Progenitor cell of endocrine pancreas (in vitro differentiated cells): ENCODE measurements around the gene KRTAP19-2. TPM values are rescaled to one million over a fixed set of nuclear protein-coding genes. Genes with fewer than 3 reads are reported as not detected.

Experiments
- DNase-seq: peaks from one replicate; pipeline ENCODE4 v3.0.0; 2021; ENCODE audit warnings: low spot score; ENCODE audit not compliant: unreplicated experiment
- H3K27ac Mint-ChIP-seq: 2 replicates; pipeline ENCODE4 v1.8.0; 2021; ENCODE audit warnings: mild to moderate bottlenecking, moderate library complexity, mixed read lengths
- H3K27me3 Mint-ChIP-seq: 2 replicates; pipeline ENCODE4 v1.8.0; 2021; ENCODE audit warnings: mixed read lengths
- H3K36me3 Mint-ChIP-seq: 2 replicates; pipeline ENCODE4 v1.8.0; 2022; ENCODE audit warnings: mixed read lengths; ENCODE audit not compliant: insufficient read depth
- H3K4me1 Mint-ChIP-seq: 2 replicates; pipeline ENCODE4 v1.8.0; 2021; ENCODE audit warnings: low read depth, mixed read lengths
- H3K4me3 Mint-ChIP-seq: 2 replicates; pipeline ENCODE4 v1.8.0; 2021; ENCODE audit warnings: low read depth, mild to moderate bottlenecking, moderate library complexity, mixed read lengths
- H3K9me3 Mint-ChIP-seq: 2 replicates; pipeline ENCODE4 v1.8.0; 2021; ENCODE audit warnings: low read depth, mixed read lengths
- total RNA-seq: library from RNA; stranded (reverse); gene quantifications from 2 replicates; pipeline ENCODE4 v1.2.1, GENCODE V29; 2021
- TF ChIP-seq, protein P1 (sequence below): fragments of 200-600 bp; sonication (generic); IDR thresholded peaks from one replicate; pipeline ENCODE4 v1.5.0; 2021; ENCODE audit warnings: antibody characterized with exemption, mild to moderate bottlenecking; ENCODE audit not compliant: unreplicated experiment

KRTAP19-2 gene
- total RNA-seq, 1 donor from 2014 or later, result not detected

DNA sequence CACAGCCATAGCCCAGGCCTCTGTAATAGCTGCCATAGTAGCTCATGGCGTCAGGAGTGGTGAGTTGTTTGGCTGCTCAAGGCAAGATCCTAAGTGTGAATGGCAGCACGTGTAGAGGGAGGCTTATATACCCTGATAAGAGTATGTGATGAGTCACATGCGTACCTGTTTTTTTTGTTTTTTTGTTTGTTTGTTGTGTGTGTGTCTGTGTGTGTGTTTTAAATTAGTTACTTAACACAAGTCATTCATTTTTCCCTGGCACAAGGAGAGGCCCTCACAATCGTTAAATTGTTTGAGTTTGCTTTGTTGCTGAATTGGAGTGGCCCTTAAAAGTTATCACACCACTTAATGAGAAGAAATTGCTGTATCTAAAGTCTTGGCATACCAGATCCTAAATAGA is 9.8 kb upstream of the KRTAP19-2 start, which contains the start of gene KRTAP19-4:
Gene KRTAP19-4, minus strand, starts transcription at position 101 of the 400 bp plus-strand sequence. Its CDS starts 55 bp downstream, at position 46.
- TF ChIP-seq, protein P1, sequence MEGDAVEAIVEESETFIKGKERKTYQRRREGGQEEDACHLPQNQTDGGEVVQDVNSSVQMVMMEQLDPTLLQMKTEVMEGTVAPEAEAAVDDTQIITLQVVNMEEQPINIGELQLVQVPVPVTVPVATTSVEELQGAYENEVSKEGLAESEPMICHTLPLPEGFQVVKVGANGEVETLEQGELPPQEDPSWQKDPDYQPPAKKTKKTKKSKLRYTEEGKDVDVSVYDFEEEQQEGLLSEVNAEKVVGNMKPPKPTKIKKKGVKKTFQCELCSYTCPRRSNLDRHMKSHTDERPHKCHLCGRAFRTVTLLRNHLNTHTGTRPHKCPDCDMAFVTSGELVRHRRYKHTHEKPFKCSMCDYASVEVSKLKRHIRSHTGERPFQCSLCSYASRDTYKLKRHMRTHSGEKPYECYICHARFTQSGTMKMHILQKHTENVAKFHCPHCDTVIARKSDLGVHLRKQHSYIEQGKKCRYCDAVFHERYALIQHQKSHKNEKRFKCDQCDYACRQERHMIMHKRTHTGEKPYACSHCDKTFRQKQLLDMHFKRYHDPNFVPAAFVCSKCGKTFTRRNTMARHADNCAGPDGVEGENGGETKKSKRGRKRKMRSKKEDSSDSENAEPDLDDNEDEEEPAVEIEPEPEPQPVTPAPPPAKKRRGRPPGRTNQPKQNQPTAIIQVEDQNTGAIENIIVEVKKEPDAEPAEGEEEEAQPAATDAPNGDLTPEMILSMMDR, result no peak
- Mint-ChIP-seq H3K4me3 (no peak within 1 kb of the TSS), H3K27me3 (no peaks in the 10 kb centered on the region), H3K4me1 (no peaks in the 10 kb centered on the region), H3K9me3 (peaks cover 3% of the 10 kb centered on the region), H3K27ac (no peak within 1 kb of the TSS), H3K36me3 (no peaks in the 10 kb centered on the region)
- DNase-seq, result no peak

DNA sequence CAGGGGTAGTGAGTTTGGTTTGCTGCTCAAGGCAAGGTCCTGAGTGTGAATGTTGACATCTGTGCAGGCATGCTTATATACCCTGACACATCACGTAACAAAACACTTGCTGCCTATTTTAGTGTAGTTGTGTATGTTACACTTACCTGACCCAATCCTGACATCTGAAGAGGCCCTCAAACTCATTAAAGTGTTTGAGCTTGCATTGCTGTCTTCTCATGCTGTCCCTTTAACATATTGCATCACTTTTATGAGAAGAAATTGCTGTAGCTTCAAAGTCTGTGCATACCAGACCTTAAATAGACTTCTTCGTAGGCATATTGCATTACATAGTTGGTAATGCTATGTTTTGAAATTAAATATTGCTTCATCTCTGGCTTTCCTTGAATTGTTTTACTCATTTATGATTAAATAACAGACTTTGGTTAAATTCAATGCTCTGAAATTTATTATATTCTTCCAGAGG is 4.8 kb upstream of the KRTAP19-2 start, which contains the start of gene KRTAP19-3:
Gene KRTAP19-3, minus strand, starts transcription at position 51 of the 466 bp plus-strand sequence. CDS start 56 bp downstream, outside the sequence.
- Mint-ChIP-seq H3K27ac (no peak within 1 kb of the TSS), H3K27me3 (no peaks in the 10 kb centered on the region), H3K9me3 (peaks cover 9% of the 10 kb centered on the region), H3K36me3 (no peaks in the 10 kb centered on the region), H3K4me1 (no peaks in the 10 kb centered on the region), H3K4me3 (no peak within 1 kb of the TSS)
- TF ChIP-seq, protein P1, result no peak
- no peak for DNase-seq

DNA sequence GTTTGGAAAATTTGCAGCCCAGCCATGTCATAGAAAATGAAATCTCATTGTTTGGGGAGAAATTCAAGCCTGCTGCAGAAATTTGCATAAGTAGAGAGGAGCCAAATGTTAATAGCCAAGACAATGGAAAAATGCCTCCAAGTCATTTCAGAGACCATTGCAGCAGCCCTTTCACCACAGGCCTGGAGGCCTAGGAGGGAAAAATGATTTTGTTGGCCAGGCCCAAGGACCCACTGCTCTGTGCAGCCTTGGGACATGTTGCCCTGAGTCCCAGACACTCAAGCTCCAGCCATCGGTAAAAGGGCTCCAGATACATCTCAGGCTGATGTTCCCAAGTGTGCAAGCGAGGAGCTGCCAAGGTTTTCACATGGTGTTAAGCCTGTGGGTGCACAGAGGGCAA is 1.1 kb downstream of the KRTAP19-2 start:
- DNase-seq, result no peak
- Mint-ChIP-seq H3K36me3 (no peaks in the 10 kb centered on the region), H3K27ac (no peak overlapping the region), H3K4me1 (no peaks in the 10 kb centered on the region), H3K27me3 (no peaks in the 10 kb centered on the region), H3K4me3 (no peak overlapping the region), H3K9me3 (peaks cover 14% of the 10 kb centered on the region)
- TF ChIP-seq, protein P1, result no peak

DNA sequence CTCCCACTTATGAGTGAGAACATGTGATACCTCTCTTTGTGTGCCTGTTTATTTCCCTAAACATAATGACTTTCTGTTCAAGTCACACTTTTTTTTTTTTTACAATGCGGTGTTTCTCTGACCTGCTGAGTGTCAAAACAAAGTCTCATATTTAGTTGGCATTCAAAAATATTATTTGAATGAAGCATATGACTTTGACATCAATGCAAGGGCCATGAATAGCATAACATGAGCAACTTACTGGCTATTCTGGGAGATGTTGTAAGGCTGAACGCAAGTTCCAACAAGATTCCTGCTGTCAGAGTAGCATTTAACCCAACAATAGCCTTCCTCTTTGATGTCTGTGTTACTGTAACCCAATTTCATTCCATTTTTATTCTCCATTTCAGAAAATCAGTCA is 5.1 kb downstream of the KRTAP19-2 start:
- H3K27me3 Mint-ChIP-seq, result no peaks in the 10 kb centered on the region
- no peak overlapping the region for H3K4me3 Mint-ChIP-seq
- no peak overlapping the region for H3K27ac Mint-ChIP-seq
- H3K4me1 Mint-ChIP-seq, result peaks cover 2% of the 10 kb centered on the region
- peaks cover 8% of the 10 kb centered on the region for H3K9me3 Mint-ChIP-seq
- TF ChIP-seq, protein P1, result no peak
- no peak for DNase-seq
- H3K36me3 Mint-ChIP-seq, result no peaks in the 10 kb centered on the region

DNA sequence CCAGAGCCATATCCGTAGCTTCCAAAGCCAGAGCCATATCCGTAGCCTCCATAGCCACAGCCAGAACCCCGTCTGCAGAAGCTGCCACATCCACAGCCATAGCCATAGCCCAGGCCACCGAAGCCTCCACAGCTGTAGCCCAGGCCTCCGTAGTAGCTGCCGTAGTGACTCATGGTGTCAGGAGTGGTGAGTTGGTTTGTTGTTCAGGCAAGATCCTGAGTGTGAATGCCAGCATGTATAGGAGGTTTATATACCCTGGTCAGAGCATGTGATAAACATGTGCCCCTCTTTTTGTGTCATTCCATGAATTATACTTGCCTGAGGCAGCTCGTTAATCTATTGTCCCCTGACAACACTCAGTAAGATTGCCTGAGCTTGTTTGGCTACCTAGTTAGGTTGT is 7.1 kb downstream of the KRTAP19-2 start, which contains the start of gene KRTAP19-1:
Gene KRTAP19-1, minus strand, starts transcription at position 223 of the 400 bp plus-strand sequence. Its CDS starts 50 bp downstream, at position 173.
- Mint-ChIP-seq H3K4me1 (peaks cover 2% of the 10 kb centered on the region), H3K27ac (no peak within 1 kb of the TSS), H3K36me3 (no peaks in the 10 kb centered on the region), H3K27me3 (no peaks in the 10 kb centered on the region), H3K4me3 (no peak within 1 kb of the TSS), H3K9me3 (no peaks in the 10 kb centered on the region)
- TF ChIP-seq, protein P1, result no peak
- DNase-seq, result no peak
